ENCODE measurements around the gene GBGT1. TPM values are rescaled to one million over a fixed set of nuclear protein-coding genes. Genes with fewer than 3 reads are reported as not detected.
"Not testable (repeated sequence)": the region's sequence is repeated elsewhere in the genome, so short reads cannot be mapped to it uniquely, and the experiment has no call there.

GBGT1 gene
- total RNA-seq, 1 experiment from 2014 or later: 1.8 TPM

GRCh38 chr9:133171161-133171961 is 7.6 kb upstream of the GBGT1 start:
- DNase-seq (ENCODE audit: low read depth, low spot score) (no peak), ATAC-seq (no peak)
- Histone ChIP-seq H3K4me1 (ENCODE audit: control insufficient read depth, insufficient read depth, low read length) (peaks cover 18% of the 10 kb centered on the region), H3K27ac (ENCODE audit: low read length) (no peak overlapping the region), H3K27me3 (ENCODE audit: control insufficient read depth, insufficient read depth, low read length) (no peaks in the 10 kb centered on the region), H3K9me3 (ENCODE audit: control insufficient read depth, insufficient read depth, low read depth, low read length) (no peaks in the 10 kb centered on the region), H3K36me3 (ENCODE audit: control insufficient read depth, insufficient read depth, low read length) (no peaks in the 10 kb centered on the region), H3K4me3 (ENCODE audit: low read depth in 2 of 2, low read length in 2 of 2) (no peak overlapping the region)
- TF ChIP-seq CTCF (IDR thresholded peaks at IDR 0.05) (no peak), REST (IDR thresholded peaks at IDR 0.05; ENCODE audit: insufficient read depth in 1 of 2, low read depth in 2 of 2, low read length in 1 of 2) (no peak), TCF7L2 (IDR thresholded peaks at IDR 0.05; ENCODE audit: low read depth, low read length) (no peak), POLR2AphosphoS5 (IDR thresholded peaks at IDR 0.05; ENCODE audit: low read depth, low read length) (no peak), SIN3A (IDR thresholded peaks at IDR 0.05; ENCODE audit: borderline replicate concordance, insufficient read depth, low read depth, low read length) (no peak)
- no TSS peak for BruUV-seq (replicated peaks)
- in situ Hi-C loops (cut with HindIII; ENCODE audit: low pct_unique_long_range_greater_than_20kb, low sequenced_read_pairs): no loop called here
- ChIA-PET POLR2A (no interaction called here), CTCF (interaction anchor here (0.6 kb wide), 1 partner anchor 149 kb away, joined by 4 read pairs; no protein-coding TSS in a partner anchor)
- intact Hi-C loops (cut with micrococcal nuclease; ENCODE audit: unreplicated experiment): no loop called here

- Histone ChIP-seq H3K9me3 (ENCODE audit: control insufficient read depth, insufficient read depth, low read depth, low read length) (no peaks in the 10 kb centered on the region), H3K4me1 (ENCODE audit: control insufficient read depth, insufficient read depth, low read length) (peaks cover 18% of the 10 kb centered on the region), H3K27me3 (ENCODE audit: control insufficient read depth, insufficient read depth, low read length) (no peaks in the 10 kb centered on the region), H3K36me3 (ENCODE audit: control insufficient read depth, insufficient read depth, low read length) (no peaks in the 10 kb centered on the region), H3K4me3 (ENCODE audit: low read depth in 2 of 2, low read length in 2 of 2) (no peak overlapping the region), H3K27ac (ENCODE audit: low read length) (no peak overlapping the region)
- in situ Hi-C loops (cut with HindIII; ENCODE audit: low pct_unique_long_range_greater_than_20kb, low sequenced_read_pairs) (no loop called here), intact Hi-C loops (cut with micrococcal nuclease; ENCODE audit: unreplicated experiment) (no loop called here)
- no peak for ATAC-seq
- no peak for DNase-seq (ENCODE audit: low read depth, low spot score)
- ChIA-PET CTCF (interaction anchor here (0.6 kb wide), 1 partner anchor 149 kb away, joined by 4 read pairs; no protein-coding TSS in a partner anchor), POLR2A (no interaction called here)
- BruUV-seq (replicated peaks): no TSS peak
- TF ChIP-seq POLR2AphosphoS5 (IDR thresholded peaks at IDR 0.05; ENCODE audit: low read depth, low read length): no peak
- TF ChIP-seq TCF7L2 (IDR thresholded peaks at IDR 0.05; ENCODE audit: low read depth, low read length): no peak
- no peak for TF ChIP-seq SIN3A (IDR thresholded peaks at IDR 0.05; ENCODE audit: borderline replicate concordance, insufficient read depth, low read depth, low read length)
- no peak for TF ChIP-seq REST (IDR thresholded peaks at IDR 0.05; ENCODE audit: insufficient read depth in 1 of 2, low read depth in 2 of 2, low read length in 1 of 2)
- TF ChIP-seq CTCF (IDR thresholded peaks at IDR 0.05): no peak
Observed at GRCh38 chr9:133170716-133171115, 7.0 kb upstream of the GBGT1 start.

GRCh38 chr9:133169687-133170086 is 6.0 kb upstream of the GBGT1 start:
- H3K27ac ChIP-seq (ENCODE audit: low read length); H3K9me3 ChIP-seq (ENCODE audit: control insufficient read depth, insufficient read depth, low read depth, low read length); H3K27me3 ChIP-seq (ENCODE audit: control insufficient read depth, insufficient read depth, low read length); H3K36me3 ChIP-seq (ENCODE audit: control insufficient read depth, insufficient read depth, low read length); ATAC-seq; in situ Hi-C loops (cut with HindIII; ENCODE audit: low pct_unique_long_range_greater_than_20kb, low sequenced_read_pairs); intact Hi-C loops (cut with micrococcal nuclease; ENCODE audit: unreplicated experiment); H3K4me3 ChIP-seq (ENCODE audit: low read depth in 2 of 2, low read length in 2 of 2); DNase-seq (ENCODE audit: low read depth, low spot score); CTCF ChIA-PET; BruUV-seq (replicated peaks); POLR2A ChIA-PET: not testable (repeated sequence)
- peaks cover 23% of the 10 kb centered on the region for H3K4me1 ChIP-seq (ENCODE audit: control insufficient read depth, insufficient read depth, low read length)

Data from Panc1 (cell line).